ENCODE data around the gene SPINK4. TPM values are rescaled to one million over a fixed set of nuclear protein-coding genes. Genes with fewer than 3 reads are reported as not detected.

Gene SPINK4
- total RNA-seq, 1 experiment from 2014 or later = not detected

DNA sequence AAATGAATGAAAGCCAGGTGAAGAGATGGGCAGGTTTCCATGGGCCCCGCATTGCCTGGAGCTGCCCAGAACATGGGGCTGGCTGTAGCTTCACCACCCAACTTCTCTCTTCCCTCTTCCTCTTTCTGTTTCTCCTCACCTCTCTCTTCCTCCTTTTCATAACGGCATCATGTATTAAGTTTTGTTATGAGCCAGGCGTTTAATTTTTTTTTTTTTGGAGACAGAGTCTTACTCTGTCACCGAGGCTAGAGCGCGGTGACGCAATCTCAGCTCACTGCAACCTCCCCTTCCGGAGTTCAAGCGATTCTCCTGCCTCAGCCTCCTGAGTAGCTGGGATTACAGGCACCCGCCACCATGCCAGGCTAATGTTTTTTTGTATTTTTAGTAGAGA, 13.0 kb upstream of the SPINK4 start:
- H2BK20ac ChIP-seq (ENCODE audit: low read depth, low read length, poor library complexity, severe bottlenecking) = no peak overlapping the region
- H3K4ac ChIP-seq (ENCODE audit: low read depth, low read length) = no peak overlapping the region
- H2AK5ac ChIP-seq (ENCODE audit: insufficient read length, low read length) = no peak overlapping the region
- no peaks in the 10 kb centered on the region for H3K23me2 ChIP-seq (ENCODE audit: insufficient read length, low read depth, low read length, poor library complexity, severe bottlenecking)
- H2AFZ ChIP-seq (ENCODE audit: low read length) = no peak overlapping the region
- H4K5ac ChIP-seq (ENCODE audit: insufficient read length, low read depth, low read length) = no peak overlapping the region
- H3K4me2 ChIP-seq (ENCODE audit: insufficient read depth, insufficient read length, low read length) = no peak overlapping the region
- H3K79me2 ChIP-seq (ENCODE audit: insufficient read depth, low read length) = no peaks in the 10 kb centered on the region
- H3K4me1 ChIP-seq (ENCODE audit: insufficient read depth, low read length) = no peaks in the 10 kb centered on the region
- no peak overlapping the region for H4K8ac ChIP-seq (replicated peaks; ENCODE audit: insufficient read length, low read depth, low read length)
- peaks cover 0 to 12% of the 10 kb centered on the region in 2 experiments; a peak in 3 of 4 replicates for H3K4me1 Mint-ChIP-seq
- H3K27ac Mint-ChIP-seq = no peak overlapping the region
- H4K91ac ChIP-seq (ENCODE audit: insufficient read length, low read depth, low read length) = no peak overlapping the region
- no peak overlapping the region for H3K4me3 Mint-ChIP-seq
- TF ChIP-seq, protein P1, sequence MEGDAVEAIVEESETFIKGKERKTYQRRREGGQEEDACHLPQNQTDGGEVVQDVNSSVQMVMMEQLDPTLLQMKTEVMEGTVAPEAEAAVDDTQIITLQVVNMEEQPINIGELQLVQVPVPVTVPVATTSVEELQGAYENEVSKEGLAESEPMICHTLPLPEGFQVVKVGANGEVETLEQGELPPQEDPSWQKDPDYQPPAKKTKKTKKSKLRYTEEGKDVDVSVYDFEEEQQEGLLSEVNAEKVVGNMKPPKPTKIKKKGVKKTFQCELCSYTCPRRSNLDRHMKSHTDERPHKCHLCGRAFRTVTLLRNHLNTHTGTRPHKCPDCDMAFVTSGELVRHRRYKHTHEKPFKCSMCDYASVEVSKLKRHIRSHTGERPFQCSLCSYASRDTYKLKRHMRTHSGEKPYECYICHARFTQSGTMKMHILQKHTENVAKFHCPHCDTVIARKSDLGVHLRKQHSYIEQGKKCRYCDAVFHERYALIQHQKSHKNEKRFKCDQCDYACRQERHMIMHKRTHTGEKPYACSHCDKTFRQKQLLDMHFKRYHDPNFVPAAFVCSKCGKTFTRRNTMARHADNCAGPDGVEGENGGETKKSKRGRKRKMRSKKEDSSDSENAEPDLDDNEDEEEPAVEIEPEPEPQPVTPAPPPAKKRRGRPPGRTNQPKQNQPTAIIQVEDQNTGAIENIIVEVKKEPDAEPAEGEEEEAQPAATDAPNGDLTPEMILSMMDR (conservative IDR thresholded peaks at IDR 0.05) = no peak
- no peaks in the 10 kb centered on the region for H3K79me1 ChIP-seq (ENCODE audit: insufficient read depth, low read depth, low read length, poor library complexity, severe bottlenecking)
- H3K23ac ChIP-seq (ENCODE audit: insufficient read length, low read depth, low read length) = no peak overlapping the region
- no peak overlapping the region for H3K56ac ChIP-seq (ENCODE audit: insufficient read length, low read depth, low read length)
- no CpG with 5 or more reads among the region's 10 CpGs for WGBS (ENCODE audit: extremely low coverage, insufficient read length, low lambda C conversion rate)
- no peaks in the 10 kb centered on the region for H3K36me3 Mint-ChIP-seq (ENCODE audit: insufficient read depth in 1 of 3, low read depth in 3 of 3)
- H3K9ac ChIP-seq (ENCODE audit: extremely low read depth, insufficient read length, low read length) = no peak overlapping the region
- H4K20me1 ChIP-seq (ENCODE audit: control insufficient read depth, insufficient read depth, insufficient read length) = no peaks in the 10 kb centered on the region
- H3K9me3 Mint-ChIP-seq = no peaks in the 10 kb centered on the region
- no peak overlapping the region for H3K18ac ChIP-seq (ENCODE audit: insufficient read length, low read depth, low read length)
- no peak overlapping the region for H2BK120ac ChIP-seq (ENCODE audit: low read depth, low read length, poor library complexity, severe bottlenecking)
- H3K9me3 ChIP-seq (ENCODE audit: control insufficient read depth, low read depth, low read length) = no peaks in the 10 kb centered on the region
- H3K14ac ChIP-seq (ENCODE audit: insufficient read depth, low read length) = no peak overlapping the region
- DNase-seq = no peak
- H3K27me3 Mint-ChIP-seq (ENCODE audit: low read depth) = peaks cover 2% of the 10 kb centered on the region
- no peak overlapping the region for H2BK15ac ChIP-seq (ENCODE audit: low read depth, low read length)
- no peak overlapping the region for H3T11ph ChIP-seq (ENCODE audit: low read length)
- H2BK12ac ChIP-seq (ENCODE audit: insufficient read length, low read depth, low read length) = no peak overlapping the region
- H3K27ac ChIP-seq (ENCODE audit: insufficient read length, low read depth, low read length) = no peak overlapping the region
- H3K27me3 ChIP-seq (ENCODE audit: insufficient read depth, low read length) = no peaks in the 10 kb centered on the region
- no peak overlapping the region for H2BK5ac ChIP-seq (ENCODE audit: insufficient read length, low read length)
